Breast epithelium (tissue), 3 donors: ENCODE results near the gene ALG8.

Experiments used
- POLR2A ChIP-seq: fragments of 450-650 bp; IDR thresholded peaks from one replicate; pipeline ENCODE4 v1.6.1; 2016; ENCODE audit warnings: antibody characterized with exemption, mild to moderate bottlenecking, moderate library complexity
- POLR2AphosphoS5 ChIP-seq, 3 donors: sonication (generic); formaldehyde crosslinking; IDR thresholded peaks; one replicate each; pipeline ENCODE4 v1.6.1; 2017; ENCODE audit warnings: antibody characterized with exemption in 3 of 3

GRCh38 chr11:78149646-78150045, 10.2 kb upstream of the ALG8 start:
- TF ChIP-seq POLR2A (no peak), POLR2AphosphoS5 (IDR thresholded peaks at IDR 0.05) (no peak)
